Measurements from ENCODE around the gene FBF1. TPM values are rescaled to one million over a fixed set of nuclear protein-coding genes. Genes with fewer than 3 reads are reported as not detected.

FBF1 gene
- total RNA-seq, 1 experiment from 2014 or later, result 8.3 TPM

DNA sequence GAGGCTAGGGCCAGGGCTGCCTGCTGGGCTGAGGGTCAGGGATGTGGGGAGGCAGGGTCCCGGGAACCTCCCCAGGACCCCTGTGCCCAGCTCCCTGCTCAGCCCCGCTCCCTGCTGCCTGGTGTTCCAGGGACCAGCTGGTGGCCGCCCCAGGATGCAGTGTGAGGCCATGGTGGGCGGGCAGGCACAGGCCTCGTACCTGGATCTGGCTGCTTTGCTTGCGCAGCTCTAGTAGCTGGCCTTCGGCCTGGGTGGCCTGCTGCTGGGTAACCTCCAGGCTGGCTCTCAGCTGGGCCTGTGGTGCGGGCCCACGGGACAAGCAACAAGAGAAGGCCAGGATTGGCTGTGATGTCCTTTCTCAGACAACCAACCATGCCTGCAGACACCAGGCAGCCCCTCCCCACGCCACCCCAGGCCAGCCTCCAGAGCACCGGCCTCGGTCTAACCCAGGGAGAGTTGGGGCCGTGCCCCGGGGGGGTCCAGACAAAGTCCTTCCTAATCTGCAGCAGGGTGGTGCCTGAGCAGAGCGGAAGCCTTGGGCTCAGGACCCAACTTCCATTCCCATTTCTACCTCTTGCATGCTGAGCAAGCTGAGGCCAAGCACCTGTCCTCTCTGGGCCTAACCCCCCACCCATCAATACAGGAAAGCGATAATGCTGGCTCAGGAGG, 48.2 kb downstream of the FBF1 start:
- no peak overlapping the region for H2BK120ac ChIP-seq (ENCODE audit: low read depth, low read length, poor library complexity, severe bottlenecking)
- DNase-seq, result peak; percentile 29
- no peak overlapping the region for H3K56ac ChIP-seq (ENCODE audit: insufficient read length, low read depth, low read length)
- H2AK5ac ChIP-seq (ENCODE audit: insufficient read length, low read length), result no peak overlapping the region
- Mint-ChIP-seq H3K27ac (no peak overlapping the region; a peak in 1 of 7 replicates), H3K4me1 (peaks cover 23 to 26% of the 10 kb centered on the region in 2 experiments), H3K9me3 (no peaks in the 10 kb centered on the region), H3K4me3 (no peak overlapping the region), H3K27me3 (ENCODE audit: low read depth) (no peaks in the 10 kb centered on the region; the same call in 1 of the 2 replicates), H3K36me3 (ENCODE audit: insufficient read depth in 1 of 3, low read depth in 3 of 3) (peaks cover 11 to 32% (median 23%) of the 10 kb centered on the region in 3 experiments)
- no peak overlapping the region; the same call in 1 of the 2 replicates for H3K14ac ChIP-seq (ENCODE audit: insufficient read depth, low read length)
- H4K8ac ChIP-seq (replicated peaks; ENCODE audit: insufficient read length, low read depth, low read length), result no peak overlapping the region
- no peak overlapping the region for H3K23ac ChIP-seq (ENCODE audit: insufficient read length, low read depth, low read length)
- no peaks in the 10 kb centered on the region for H3K9me3 ChIP-seq (ENCODE audit: control insufficient read depth, low read depth, low read length)
- H3T11ph ChIP-seq (ENCODE audit: low read length), result no peak overlapping the region
- no peak overlapping the region for H3K18ac ChIP-seq (ENCODE audit: insufficient read length, low read depth, low read length)
- H3K27ac ChIP-seq (ENCODE audit: insufficient read length, low read depth, low read length), result no peak overlapping the region
- no peaks in the 10 kb centered on the region; the same call in 1 of the 2 replicates for H3K4me1 ChIP-seq (ENCODE audit: insufficient read depth, low read length)
- H2BK5ac ChIP-seq (ENCODE audit: insufficient read length, low read length), result no peak overlapping the region
- WGBS (ENCODE audit: extremely low coverage, insufficient read length, low lambda C conversion rate), result no CpG with 5 or more reads among the region's 16 CpGs
- no peak overlapping the region for H2BK15ac ChIP-seq (ENCODE audit: low read depth, low read length)
- H2BK20ac ChIP-seq (ENCODE audit: low read depth, low read length, poor library complexity, severe bottlenecking), result no peak overlapping the region
- no peak overlapping the region for H4K91ac ChIP-seq (ENCODE audit: insufficient read length, low read depth, low read length)
- no peaks in the 10 kb centered on the region for H3K79me1 ChIP-seq (ENCODE audit: insufficient read depth, low read depth, low read length, poor library complexity, severe bottlenecking)
- H2BK12ac ChIP-seq (ENCODE audit: insufficient read length, low read depth, low read length), result no peak overlapping the region
- H3K27me3 ChIP-seq (ENCODE audit: insufficient read depth, low read length), result no peaks in the 10 kb centered on the region
- H3K9ac ChIP-seq (ENCODE audit: extremely low read depth, insufficient read length, low read length), result no peak overlapping the region
- H3K23me2 ChIP-seq (ENCODE audit: insufficient read length, low read depth, low read length, poor library complexity, severe bottlenecking), result peaks cover 8% of the 10 kb centered on the region
- no peak overlapping the region for H3K4ac ChIP-seq (ENCODE audit: low read depth, low read length)
- no peaks in the 10 kb centered on the region for H4K20me1 ChIP-seq (ENCODE audit: control insufficient read depth, insufficient read depth, insufficient read length)
- TF ChIP-seq, protein P1, sequence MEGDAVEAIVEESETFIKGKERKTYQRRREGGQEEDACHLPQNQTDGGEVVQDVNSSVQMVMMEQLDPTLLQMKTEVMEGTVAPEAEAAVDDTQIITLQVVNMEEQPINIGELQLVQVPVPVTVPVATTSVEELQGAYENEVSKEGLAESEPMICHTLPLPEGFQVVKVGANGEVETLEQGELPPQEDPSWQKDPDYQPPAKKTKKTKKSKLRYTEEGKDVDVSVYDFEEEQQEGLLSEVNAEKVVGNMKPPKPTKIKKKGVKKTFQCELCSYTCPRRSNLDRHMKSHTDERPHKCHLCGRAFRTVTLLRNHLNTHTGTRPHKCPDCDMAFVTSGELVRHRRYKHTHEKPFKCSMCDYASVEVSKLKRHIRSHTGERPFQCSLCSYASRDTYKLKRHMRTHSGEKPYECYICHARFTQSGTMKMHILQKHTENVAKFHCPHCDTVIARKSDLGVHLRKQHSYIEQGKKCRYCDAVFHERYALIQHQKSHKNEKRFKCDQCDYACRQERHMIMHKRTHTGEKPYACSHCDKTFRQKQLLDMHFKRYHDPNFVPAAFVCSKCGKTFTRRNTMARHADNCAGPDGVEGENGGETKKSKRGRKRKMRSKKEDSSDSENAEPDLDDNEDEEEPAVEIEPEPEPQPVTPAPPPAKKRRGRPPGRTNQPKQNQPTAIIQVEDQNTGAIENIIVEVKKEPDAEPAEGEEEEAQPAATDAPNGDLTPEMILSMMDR (conservative IDR thresholded peaks at IDR 0.05), result no peak
- H3K4me2 ChIP-seq (ENCODE audit: insufficient read depth, insufficient read length, low read length), result no peak overlapping the region
- H2AFZ ChIP-seq (ENCODE audit: low read length), result no peak overlapping the region
- no peak overlapping the region for H4K5ac ChIP-seq (ENCODE audit: insufficient read length, low read depth, low read length)
- no peaks in the 10 kb centered on the region for H3K79me2 ChIP-seq (ENCODE audit: insufficient read depth, low read length)

Measured in H9 (cell line).